K562 (cell line): ENCODE measurements around the gene LASP1. TPM values are rescaled to one million over a fixed set of nuclear protein-coding genes. Genes with fewer than 3 reads are reported as not detected.

Experiments used
- AFF1 ChIP-seq, 2 experiments: fragments of 450-650 bp; IDR thresholded peaks; 2 replicates each; pipeline ENCODE4 v1.6.1; 2018; ENCODE audit warnings: mild to moderate bottlenecking in 2 of 2, low read depth in 1 of 2; ENCODE audit not compliant: partially characterized antibody in 2 of 2
- ATF4 ChIP-seq: fragments of 450-650 bp; formaldehyde crosslinking; IDR thresholded peaks from 2 replicates; pipeline ENCODE4 v1.4.0; 2022; ENCODE audit warnings: mild to moderate bottlenecking, moderate library complexity
- DNMT1 ChIP-seq: fragments of 450-650 bp; IDR thresholded peaks from 2 replicates; pipeline ENCODE4 v1.6.1; 2016; ENCODE audit warnings: antibody characterized with exemption, mild to moderate bottlenecking
- EP300 ChIP-seq: IDR thresholded peaks from 2 replicates; pipeline ENCODE4 v1.6.1; 2012; ENCODE audit warnings: low read length, improper control_type of control experiment
- HDAC8 ChIP-seq: fragments of 450-650 bp; IDR thresholded peaks from 2 replicates; pipeline ENCODE4 v1.6.1; 2016; ENCODE audit warnings: mild to moderate bottlenecking, missing genetic modification characterization, moderate library complexity, missing compliant biosample characterization
- HNRNPLL ChIP-seq: fragments of 200-400 bp; formaldehyde crosslinking; IDR thresholded peaks from 2 replicates; pipeline ENCODE4 v1.6.1; 2017; ENCODE audit warnings: low read length, low read depth, mild to moderate bottlenecking; ENCODE audit not compliant: poor library complexity, severe bottlenecking
- NCOA4 ChIP-seq: fragments of 450-650 bp; IDR thresholded peaks from 2 replicates; pipeline ENCODE4 v1.6.1; 2018; ENCODE audit warnings: mild to moderate bottlenecking; ENCODE audit not compliant: partially characterized antibody
- RBBP5 ChIP-seq: fragments of 200-600 bp; sonication (generic); IDR thresholded peaks from 2 replicates; pipeline ENCODE4 v1.6.1; 2012; ENCODE audit warnings: borderline replicate concordance, mild to moderate bottlenecking, low read length, control low read depth, inconsistent platforms; ENCODE audit not compliant: insufficient read depth, poor library complexity, severe bottlenecking
- ZNF318 ChIP-seq, 2 experiments: fragments of 450-650 bp; IDR thresholded peaks; 2 replicates each; pipeline ENCODE4 v1.6.1; 2016; ENCODE audit warnings: mild to moderate bottlenecking in 2 of 2, borderline replicate concordance in 1 of 2, low read depth in 1 of 2, moderate library complexity in 1 of 2
- ZNF655 ChIP-seq: fragments of 250-450 bp; sonication (Bioruptor Pico); IDR thresholded peaks from 2 replicates; pipeline ENCODE4 v1.5.0; 2021
- ZNF780A ChIP-seq: fragments of 250-450 bp; sonication (Bioruptor Pico); IDR thresholded peaks from 2 replicates; pipeline ENCODE4 v1.5.0; 2021; ENCODE audit warnings: mild to moderate bottlenecking
- ZZZ3 ChIP-seq: fragments of 450-650 bp; IDR thresholded peaks from 2 replicates; pipeline ENCODE4 v1.6.1; 2016; ENCODE audit warnings: antibody characterized with exemption, mild to moderate bottlenecking, moderate library complexity
- polyA plus RNA-seq, 8 experiments: library from polyadenylated mRNA; depleted of rRNA in 4 of 8; stranded (reverse) in 5 of 8; unstranded in 3 of 8; fragments of >200 nt; fragmentation: Nextera tagmentation in 2 of 8; fragmentation: Illumina TruSeq in 1 of 8; extraction: Ambion mirVana in 2 of 8; extraction: Trizol in 1 of 8; gene quantifications; 2 replicates each; pipeline versions ENCODE4 v1.2.1 to v1.2.3, GENCODE V29; 2011 to 2014; ENCODE audit warnings: inconsistent platforms in 1 of 8, missing spikeins in 1 of 8
- total RNA-seq, 7 experiments: library from RNA; depleted of rRNA in 6 of 7; stranded (reverse); fragments of >200 nt in 6 of 7; fragmentation: Illumina TruSeq in 2 of 7; extraction: Trizol in 2 of 7; gene quantifications; 2 replicates each; pipeline versions ENCODE4 v1.2.1 to v1.2.3, GENCODE V29; 2011 to 2021; ENCODE audit warnings: low replicate concordance in 1 of 7

Gene LASP1
- total and polyA plus RNA-seq, 9 of the 15 experiments (the other 6 are each of a cell fraction or from before 2014, with no cell fraction given), result 23.0 to 125 (median 55.3) TPM

GRCh38 chr17:38900978-38901656 lies 31.3 kb downstream of the LASP1 start (continued):
- TF ChIP-seq ZNF655 (CRISPR knock-in tag) (no peak), RBBP5 (peak; percentile 12), NCOA4 (no peak), HNRNPLL (peak; percentile 38), ZNF780A (CRISPR knock-in tag) (no peak), ATF4 (CRISPR knock-in tag) (no peak), AFF1 (IDR thresholded peaks at IDR 0.05; ENCODE audit: low read depth in 1 of 2, partially characterized antibody in 2 of 2) (peak in 1 of 2 experiments; percentile 79), HDAC8 (tag) (no peak), DNMT1 (no peak), ZZZ3 (no peak), EP300 (no peak; the same call in 1 of the 2 replicates), ZNF318 (IDR thresholded peaks at IDR 0.05; ENCODE audit: borderline replicate concordance in 1 of 2, low read depth in 1 of 2) (no peak)
